ENCODE data around the gene DAP3.
"Not testable (repeated sequence)": the region's sequence is repeated elsewhere in the genome, so short reads cannot be mapped to it uniquely, and the experiment has no call there.

The DAP3 gene

DNA sequence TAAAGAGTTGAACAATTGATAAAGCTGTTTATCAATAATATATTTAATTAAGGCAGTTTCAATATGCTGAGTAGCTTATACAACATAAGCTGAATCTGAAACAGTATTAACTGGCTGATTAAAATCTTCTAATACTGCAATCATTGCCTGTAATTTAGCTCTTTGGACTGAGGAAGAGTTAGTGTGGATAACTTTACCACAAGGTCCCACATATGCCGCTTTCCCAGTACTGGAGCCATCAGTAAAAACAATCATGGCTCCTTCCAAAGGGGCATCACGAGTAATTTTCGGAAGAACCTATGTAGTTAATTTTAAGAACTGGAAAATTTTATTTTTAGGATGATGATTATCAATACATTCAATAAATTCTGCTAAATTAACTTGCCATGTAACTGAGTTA is 6.7 kb downstream of the DAP3 start:
- no peak for ATAC-seq
- TF ChIP-seq, protein P1, sequence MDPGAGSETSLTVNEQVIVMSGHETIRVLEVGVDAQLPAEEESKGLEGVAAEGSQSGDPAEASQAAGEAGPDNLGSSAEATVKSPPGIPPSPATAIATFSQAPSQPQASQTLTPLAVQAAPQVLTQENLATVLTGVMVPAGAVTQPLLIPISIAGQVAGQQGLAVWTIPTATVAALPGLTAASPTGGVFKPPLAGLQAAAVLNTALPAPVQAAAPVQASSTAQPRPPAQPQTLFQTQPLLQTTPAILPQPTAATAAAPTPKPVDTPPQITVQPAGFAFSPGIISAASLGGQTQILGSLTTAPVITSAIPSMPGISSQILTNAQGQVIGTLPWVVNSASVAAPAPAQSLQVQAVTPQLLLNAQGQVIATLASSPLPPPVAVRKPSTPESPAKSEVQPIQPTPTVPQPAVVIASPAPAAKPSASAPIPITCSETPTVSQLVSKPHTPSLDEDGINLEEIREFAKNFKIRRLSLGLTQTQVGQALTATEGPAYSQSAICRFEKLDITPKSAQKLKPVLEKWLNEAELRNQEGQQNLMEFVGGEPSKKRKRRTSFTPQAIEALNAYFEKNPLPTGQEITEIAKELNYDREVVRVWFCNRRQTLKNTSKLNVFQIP (CRISPR knock-in tag; IDR thresholded peaks at IDR 0.05; ENCODE audit: borderline replicate concordance, low read depth): no peak
- TF ChIP-seq, protein P2, sequence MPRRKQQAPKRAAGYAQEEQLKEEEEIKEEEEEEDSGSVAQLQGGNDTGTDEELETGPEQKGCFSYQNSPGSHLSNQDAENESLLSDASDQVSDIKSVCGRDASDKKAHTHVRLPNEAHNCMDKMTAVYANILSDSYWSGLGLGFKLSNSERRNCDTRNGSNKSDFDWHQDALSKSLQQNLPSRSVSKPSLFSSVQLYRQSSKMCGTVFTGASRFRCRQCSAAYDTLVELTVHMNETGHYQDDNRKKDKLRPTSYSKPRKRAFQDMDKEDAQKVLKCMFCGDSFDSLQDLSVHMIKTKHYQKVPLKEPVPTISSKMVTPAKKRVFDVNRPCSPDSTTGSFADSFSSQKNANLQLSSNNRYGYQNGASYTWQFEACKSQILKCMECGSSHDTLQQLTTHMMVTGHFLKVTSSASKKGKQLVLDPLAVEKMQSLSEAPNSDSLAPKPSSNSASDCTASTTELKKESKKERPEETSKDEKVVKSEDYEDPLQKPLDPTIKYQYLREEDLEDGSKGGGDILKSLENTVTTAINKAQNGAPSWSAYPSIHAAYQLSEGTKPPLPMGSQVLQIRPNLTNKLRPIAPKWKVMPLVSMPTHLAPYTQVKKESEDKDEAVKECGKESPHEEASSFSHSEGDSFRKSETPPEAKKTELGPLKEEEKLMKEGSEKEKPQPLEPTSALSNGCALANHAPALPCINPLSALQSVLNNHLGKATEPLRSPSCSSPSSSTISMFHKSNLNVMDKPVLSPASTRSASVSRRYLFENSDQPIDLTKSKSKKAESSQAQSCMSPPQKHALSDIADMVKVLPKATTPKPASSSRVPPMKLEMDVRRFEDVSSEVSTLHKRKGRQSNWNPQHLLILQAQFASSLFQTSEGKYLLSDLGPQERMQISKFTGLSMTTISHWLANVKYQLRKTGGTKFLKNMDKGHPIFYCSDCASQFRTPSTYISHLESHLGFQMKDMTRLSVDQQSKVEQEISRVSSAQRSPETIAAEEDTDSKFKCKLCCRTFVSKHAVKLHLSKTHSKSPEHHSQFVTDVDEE (CRISPR knock-in tag; IDR thresholded peaks at IDR 0.05): no peak
- TF ChIP-seq, protein P3, sequence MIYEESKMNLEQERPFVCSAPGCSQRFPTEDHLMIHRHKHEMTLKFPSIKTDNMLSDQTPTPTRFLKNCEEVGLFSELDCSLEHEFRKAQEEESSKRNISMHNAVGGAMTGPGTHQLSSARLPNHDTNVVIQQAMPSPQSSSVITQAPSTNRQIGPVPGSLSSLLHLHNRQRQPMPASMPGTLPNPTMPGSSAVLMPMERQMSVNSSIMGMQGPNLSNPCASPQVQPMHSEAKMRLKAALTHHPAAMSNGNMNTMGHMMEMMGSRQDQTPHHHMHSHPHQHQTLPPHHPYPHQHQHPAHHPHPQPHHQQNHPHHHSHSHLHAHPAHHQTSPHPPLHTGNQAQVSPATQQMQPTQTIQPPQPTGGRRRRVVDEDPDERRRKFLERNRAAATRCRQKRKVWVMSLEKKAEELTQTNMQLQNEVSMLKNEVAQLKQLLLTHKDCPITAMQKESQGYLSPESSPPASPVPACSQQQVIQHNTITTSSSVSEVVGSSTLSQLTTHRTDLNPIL (CRISPR knock-in tag; IDR thresholded peaks at IDR 0.05; ENCODE audit: low read depth): no peak
- TF ChIP-seq ESRRG (CRISPR knock-in tag; IDR thresholded peaks at IDR 0.05): no peak
- TF ChIP-seq CSDC2 (CRISPR knock-in tag; IDR thresholded peaks at IDR 0.05): no peak
- no peak for TF ChIP-seq TCF4 (CRISPR knock-in tag; IDR thresholded peaks at IDR 0.05; ENCODE audit: borderline replicate concordance)
- TF ChIP-seq SNAI2 (CRISPR knock-in tag; IDR thresholded peaks at IDR 0.05): no peak
- TF ChIP-seq ZNF70 (CRISPR knock-in tag; IDR thresholded peaks at IDR 0.05): no peak
- TF ChIP-seq ZC3H10 (CRISPR knock-in tag; IDR thresholded peaks at IDR 0.05): no peak
- no peak for TF ChIP-seq BACH2 (CRISPR knock-in tag; IDR thresholded peaks at IDR 0.05; ENCODE audit: borderline replicate concordance)
- TF ChIP-seq PPARA (CRISPR knock-in tag; IDR thresholded peaks at IDR 0.05; ENCODE audit: borderline replicate concordance): no peak
- no peak for TF ChIP-seq TOX (CRISPR knock-in tag; IDR thresholded peaks at IDR 0.05; ENCODE audit: borderline replicate concordance)
- TF ChIP-seq GLIS3 (CRISPR knock-in tag; IDR thresholded peaks at IDR 0.05): no peak
- no peak for TF ChIP-seq ISL1 (CRISPR knock-in tag; IDR thresholded peaks at IDR 0.05)
- TF ChIP-seq, protein P4, sequence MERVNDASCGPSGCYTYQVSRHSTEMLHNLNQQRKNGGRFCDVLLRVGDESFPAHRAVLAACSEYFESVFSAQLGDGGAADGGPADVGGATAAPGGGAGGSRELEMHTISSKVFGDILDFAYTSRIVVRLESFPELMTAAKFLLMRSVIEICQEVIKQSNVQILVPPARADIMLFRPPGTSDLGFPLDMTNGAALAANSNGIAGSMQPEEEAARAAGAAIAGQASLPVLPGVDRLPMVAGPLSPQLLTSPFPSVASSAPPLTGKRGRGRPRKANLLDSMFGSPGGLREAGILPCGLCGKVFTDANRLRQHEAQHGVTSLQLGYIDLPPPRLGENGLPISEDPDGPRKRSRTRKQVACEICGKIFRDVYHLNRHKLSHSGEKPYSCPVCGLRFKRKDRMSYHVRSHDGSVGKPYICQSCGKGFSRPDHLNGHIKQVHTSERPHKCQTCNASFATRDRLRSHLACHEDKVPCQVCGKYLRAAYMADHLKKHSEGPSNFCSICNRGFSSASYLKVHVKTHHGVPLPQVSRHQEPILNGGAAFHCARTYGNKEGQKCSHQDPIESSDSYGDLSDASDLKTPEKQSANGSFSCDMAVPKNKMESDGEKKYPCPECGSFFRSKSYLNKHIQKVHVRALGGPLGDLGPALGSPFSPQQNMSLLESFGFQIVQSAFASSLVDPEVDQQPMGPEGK (CRISPR knock-in tag; IDR thresholded peaks at IDR 0.05; ENCODE audit: borderline replicate concordance): no peak
- no peak for TF ChIP-seq RARB (CRISPR knock-in tag; IDR thresholded peaks at IDR 0.05)
- no peak for TF ChIP-seq ZNF8 (CRISPR knock-in tag; IDR thresholded peaks at IDR 0.05)
- TF ChIP-seq ZNF565 (CRISPR knock-in tag; conservative IDR thresholded peaks at IDR 0.05; ENCODE audit: low read depth): no peak
- TF ChIP-seq ARNTL (CRISPR knock-in tag; IDR thresholded peaks at IDR 0.05; ENCODE audit: borderline replicate concordance, low read depth): no peak
- no peak for TF ChIP-seq ZFP3 (CRISPR knock-in tag; IDR thresholded peaks at IDR 0.05)

DNA sequence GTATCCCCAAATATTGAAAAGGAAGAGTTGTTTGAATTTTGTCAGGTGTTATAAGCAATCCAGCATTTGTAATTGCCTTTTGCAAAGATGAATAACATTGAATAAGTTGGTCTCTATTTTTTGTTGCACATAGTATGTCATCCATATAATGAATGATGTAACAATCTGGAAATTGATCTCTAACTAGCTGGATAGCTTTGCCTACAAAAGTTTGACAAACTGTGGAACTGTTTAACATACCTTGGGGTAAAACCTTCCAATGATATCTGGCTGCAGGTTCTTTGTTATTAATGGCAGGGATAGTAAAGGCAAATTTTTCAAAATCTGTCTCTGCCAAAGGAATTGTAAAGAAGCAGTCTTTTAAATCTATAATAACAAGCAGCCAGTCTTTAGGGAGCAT is 7.6 kb downstream of the DAP3 start:
- TF ChIP-seq ZNF8 (CRISPR knock-in tag; IDR thresholded peaks at IDR 0.05) (no peak), OSR1 (CRISPR knock-in tag; IDR thresholded peaks at IDR 0.05) (no peak), ZFP30 (CRISPR knock-in tag; IDR thresholded peaks at IDR 0.05) (no peak)
- no peak for ATAC-seq

DNA sequence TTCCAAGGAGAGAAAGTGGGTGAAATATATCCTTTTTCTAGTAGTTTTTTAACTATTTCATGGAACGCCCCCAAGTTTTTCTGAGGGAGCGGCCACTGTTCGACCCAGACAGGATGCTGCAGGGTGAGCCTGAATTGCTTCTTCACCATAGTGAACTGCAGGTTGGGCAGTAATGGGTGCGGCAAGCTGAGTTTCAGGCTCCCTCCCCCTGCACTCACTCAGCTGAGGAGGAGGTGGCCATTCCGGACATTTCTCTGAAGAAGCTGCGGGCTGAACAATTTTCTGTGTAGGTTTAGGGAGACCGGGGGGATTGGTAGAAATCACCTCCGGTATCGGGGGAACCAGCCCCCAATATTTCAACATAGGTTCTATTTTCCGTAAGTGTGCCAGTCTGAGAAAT is 8.2 kb downstream of the DAP3 start:
- no peak for ATAC-seq
- TF ChIP-seq, protein P3 (CRISPR knock-in tag; IDR thresholded peaks at IDR 0.05; ENCODE audit: low read depth): no peak
- TF ChIP-seq TCF4 (CRISPR knock-in tag; IDR thresholded peaks at IDR 0.05; ENCODE audit: borderline replicate concordance): no peak

DNA sequence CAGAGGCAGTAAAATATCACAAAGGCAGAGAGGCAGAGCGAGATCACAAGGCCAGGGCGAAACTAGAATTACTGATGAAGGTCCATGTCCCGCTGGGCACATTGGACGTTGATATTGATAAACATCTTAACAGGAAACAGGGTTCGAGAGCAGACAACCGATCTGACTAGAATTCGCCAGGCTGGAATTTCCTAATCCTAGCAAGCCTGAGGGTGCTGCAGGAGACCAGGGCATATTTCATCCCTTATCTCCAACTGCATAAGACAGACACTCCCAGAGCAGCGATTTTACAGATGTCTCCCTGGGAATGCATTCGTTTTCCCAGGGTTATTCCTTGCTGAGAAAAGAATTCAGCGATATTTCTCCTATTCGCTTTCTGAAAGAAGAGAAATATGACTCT is 8.7 kb downstream of the DAP3 start:
- ATAC-seq: not testable (repeated sequence)

All from SK-N-SH treated with all-trans-retinoic acid at 6 μM for 48 hours (cell line).